ACHN (cell line): ENCODE results near the gene GALNT14.

Experiments
- DNase-seq: peaks from one replicate; pipeline ENCODE4 v3.0.0-alpha.2; 2015
- in situ Hi-C: cut with HindIII; loops from 2 replicates; pipeline ENCODE4 v1.10.0; 2017; ENCODE audit warnings: low sequenced_read_pairs, low pct_ligation_motif_present, low pct_unique_long_range_greater_than_20kb

GALNT14 gene

DNA sequence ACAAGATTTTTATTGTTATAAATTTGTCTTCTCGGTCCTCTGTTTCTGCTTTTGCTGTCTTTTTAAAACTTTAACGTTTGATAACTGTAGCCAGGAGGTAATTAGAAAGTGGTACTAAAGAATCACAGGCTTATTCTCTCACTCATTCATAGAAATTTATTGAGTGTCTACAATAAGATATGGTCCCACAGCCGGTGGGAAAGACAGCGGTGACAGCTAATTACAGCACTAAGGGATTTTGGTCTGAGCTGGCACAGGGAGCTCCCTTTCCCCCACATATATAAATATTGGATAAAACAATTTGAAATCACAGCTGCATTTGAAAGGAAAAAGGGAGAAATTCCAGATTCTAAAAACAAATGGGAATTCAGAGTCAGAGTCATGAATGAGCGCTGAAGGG lies 237.9 kb downstream of the GALNT14 start:
- DNase-seq: no peak

DNA sequence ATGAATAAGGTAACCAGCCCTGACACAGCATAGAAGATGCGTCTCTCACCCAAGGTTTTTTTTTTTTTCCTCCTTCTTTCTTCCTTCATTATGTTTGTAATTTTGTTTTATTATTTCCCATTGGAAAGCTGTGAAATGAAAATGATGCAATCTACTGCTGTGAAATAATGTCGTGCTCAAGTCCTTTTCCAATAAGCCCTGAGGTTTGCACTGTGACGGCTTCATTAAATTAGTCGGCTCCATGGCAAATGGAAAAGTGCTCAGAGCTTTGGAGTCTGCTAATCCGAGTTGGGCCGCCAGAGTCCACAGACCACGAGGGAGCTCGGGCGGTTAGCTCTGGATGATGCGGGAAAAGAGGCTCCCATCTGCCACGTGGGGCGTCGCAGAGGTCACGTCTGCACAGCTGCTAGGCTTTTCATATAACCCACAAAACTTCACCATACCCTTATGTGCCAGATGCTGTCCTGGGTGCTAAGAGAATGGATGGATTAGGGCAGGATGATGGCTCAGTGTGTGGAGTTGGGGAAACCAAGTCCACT lies 238.7 kb downstream of the GALNT14 start:
- in situ Hi-C loops: no loop called here

More for the DNA sequence above, 237.9 kb downstream of the GALNT14 start:
- in situ Hi-C loops: no loop called here

DNA sequence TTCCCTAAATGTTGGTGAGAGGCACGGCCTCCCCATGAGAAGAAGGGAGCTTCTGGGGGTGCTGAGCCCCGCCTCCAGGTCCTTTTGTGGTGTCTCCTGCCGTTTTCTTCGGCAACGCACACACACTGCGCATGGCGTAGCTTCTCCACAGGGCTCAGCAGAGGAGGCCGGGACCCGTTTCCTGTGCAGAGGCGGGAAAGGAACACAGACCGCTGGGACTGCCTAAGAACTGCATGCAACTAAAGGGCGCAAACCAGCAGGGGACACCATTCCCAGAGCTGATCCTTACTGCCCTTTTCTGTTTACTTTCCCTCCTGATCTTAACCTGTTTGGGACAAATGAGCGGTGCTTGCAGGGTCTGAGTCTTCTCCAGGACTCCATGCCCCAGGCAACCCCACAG lies 240.7 kb downstream of the GALNT14 start:
- in situ Hi-C loops: no loop called here

More for the DNA sequence above, 238.7 kb downstream of the GALNT14 start:
- no peak for DNase-seq

DNA sequence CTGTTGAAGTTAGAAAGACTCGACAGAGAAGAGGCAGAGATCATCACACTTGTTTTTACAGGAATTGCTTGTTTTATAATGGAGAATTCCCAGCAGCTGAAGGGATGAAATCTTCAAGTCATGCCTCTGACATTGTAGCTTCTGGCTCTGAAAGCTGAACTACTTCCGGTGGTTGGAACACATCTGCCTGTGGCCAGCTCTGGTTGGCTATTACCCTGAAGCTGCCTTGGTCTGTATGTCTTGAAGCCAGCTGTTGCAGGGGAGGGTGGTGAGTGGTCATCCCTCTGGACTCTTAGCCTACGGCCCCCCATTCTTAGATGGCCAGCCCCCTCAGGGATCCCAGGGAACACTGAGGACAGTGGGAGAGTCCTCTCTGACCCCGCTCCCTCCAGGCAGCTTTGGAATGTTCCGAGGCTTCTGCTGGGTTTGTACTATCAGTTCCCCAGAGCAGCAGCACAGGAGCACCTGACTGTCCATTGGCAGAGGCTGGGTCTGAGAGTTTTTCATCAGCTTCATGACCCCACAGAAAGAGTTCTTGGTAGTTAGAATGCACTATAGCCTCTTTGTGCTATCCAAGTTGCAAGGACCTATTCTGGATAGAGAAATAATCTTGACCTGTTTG lies 243.6 kb downstream of the GALNT14 start:
- DNase-seq: no peak
- in situ Hi-C loops: no loop called here

More for the DNA sequence above, 240.7 kb downstream of the GALNT14 start:
- no peak for DNase-seq

DNA sequence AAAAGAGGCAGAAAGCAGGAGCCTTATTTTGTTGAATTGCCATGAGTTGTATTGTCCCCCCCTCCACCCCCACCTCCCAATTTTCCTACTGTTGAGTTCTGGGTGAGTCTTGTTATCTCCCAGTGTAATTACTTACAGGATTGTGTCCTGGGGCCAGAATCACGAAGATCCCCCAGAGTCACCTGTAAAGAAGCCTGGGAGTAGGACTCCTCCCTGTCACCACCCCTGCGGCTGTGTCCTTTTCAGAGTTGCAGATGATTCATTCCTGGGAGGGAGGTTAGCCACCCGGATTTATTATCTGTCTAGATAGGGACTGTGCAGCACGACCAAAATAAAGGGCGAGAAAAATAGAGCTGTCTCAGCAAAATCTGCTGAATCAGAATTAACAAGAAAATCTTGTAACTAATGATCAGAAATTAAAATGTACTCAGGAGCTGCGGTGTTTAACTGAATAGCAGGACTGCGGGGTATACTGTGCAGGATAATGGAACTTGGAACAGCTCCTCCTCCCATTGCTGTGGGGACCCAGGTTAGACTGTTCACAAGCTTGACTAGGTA lies 249.3 kb downstream of the GALNT14 start:
- no peak for DNase-seq
- in situ Hi-C loops: no loop called here

DNA sequence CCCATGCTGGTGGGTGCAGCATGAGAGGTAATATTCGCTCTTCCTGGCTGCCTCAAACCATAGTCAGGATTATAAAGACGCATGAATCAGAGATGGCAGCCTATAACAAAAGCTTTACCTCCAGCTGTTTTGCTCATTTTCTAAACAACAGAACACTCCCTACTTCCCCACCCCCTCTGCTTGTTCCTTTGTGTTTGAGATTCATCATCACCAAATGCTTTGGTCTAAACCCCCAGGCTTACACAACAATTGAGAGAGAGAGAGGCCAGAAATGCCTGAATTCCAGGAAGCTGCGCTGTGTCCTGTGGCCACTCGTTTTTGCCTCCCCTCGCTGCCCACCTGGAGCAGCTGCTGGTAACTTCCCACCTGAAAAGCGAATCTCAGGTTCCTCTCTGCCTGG lies 252.2 kb downstream of the GALNT14 start:
- in situ Hi-C loops: no loop called here
- DNase-seq: no peak

DNA sequence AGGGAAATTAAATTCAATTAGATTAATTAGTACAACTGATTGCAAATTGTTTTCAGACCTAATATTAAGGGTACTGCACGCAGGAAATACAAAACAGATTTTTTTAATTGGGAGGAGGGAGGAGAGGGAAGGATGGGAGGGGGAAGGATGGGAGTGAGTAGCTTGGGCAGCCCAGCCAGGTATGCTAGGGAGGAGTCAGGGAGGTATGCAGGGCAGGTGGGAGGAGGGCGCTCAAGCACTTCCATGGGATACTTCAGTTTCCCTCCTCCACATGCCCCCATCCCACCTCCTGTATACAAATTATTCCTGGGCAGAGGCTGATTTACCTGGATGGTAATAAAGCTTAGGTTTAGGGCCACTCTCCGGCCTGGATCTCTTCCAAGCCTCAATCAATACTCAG lies 254.4 kb downstream of the GALNT14 start:
- in situ Hi-C loops: no loop called here
- DNase-seq: no peak

DNA sequence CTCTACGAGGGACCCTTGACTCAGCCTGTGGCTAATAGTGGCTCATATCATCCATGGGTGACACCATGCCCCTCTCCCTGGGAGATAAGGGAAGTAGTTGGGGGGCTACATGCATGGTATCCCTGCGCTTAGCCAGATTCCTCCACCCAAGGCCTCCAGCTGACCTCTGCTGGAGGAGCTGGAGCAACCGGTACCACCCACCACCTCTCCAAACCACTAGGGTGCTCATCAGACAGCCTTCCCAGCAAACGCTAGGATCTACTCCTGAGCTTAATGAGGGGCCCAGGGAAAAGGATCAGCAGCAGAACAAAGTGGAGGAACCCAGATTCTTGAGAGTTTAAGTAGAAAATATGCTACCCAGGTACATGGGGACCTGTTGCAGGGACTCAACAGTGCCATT lies 255.1 kb downstream of the GALNT14 start:
- DNase-seq: no peak

DNA sequence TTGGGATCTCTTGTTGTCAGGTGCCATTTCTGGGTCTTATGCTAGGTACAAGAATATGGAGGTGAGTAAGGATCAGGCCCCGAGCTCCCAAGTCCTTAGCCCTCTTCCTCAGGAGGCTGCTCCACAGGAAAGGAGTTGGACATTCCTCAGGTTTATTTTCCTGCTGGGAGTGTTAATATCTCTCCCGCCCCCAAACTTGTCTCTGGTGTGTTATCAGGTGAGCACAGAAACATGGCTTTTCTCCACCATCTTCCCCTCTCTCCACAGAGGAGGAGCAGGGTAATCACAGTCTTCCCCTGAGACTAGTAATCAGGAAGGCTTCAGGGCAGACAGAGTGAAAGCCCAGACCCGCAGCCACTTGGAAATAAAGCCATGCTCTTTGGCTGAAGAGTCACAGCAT lies 257.7 kb downstream of the GALNT14 start:
- DNase-seq: no peak
- in situ Hi-C loops: no loop called here

More for the DNA sequence above, 255.1 kb downstream of the GALNT14 start:
- in situ Hi-C loops: no loop called here

DNA sequence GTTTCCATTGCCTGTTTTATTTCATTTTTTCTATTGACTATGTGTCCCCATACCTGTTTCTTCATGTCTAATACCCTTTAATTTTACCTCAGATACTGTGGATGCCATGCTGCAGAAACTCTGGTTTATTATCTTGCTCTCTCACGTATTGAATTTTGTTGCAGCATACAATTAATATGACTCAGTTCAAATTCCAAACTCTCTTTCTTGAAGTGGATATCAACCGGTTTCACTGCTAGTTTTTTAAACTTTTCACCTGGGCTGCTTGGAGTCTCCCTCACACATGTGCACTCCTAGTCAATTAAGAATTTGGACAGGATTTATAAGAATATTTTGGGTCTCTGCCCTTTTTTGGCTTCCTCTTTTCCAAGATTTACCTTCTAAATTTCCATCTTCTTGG lies 260.4 kb downstream of the GALNT14 start:
- no peak for DNase-seq
- in situ Hi-C loops: no loop called here

DNA sequence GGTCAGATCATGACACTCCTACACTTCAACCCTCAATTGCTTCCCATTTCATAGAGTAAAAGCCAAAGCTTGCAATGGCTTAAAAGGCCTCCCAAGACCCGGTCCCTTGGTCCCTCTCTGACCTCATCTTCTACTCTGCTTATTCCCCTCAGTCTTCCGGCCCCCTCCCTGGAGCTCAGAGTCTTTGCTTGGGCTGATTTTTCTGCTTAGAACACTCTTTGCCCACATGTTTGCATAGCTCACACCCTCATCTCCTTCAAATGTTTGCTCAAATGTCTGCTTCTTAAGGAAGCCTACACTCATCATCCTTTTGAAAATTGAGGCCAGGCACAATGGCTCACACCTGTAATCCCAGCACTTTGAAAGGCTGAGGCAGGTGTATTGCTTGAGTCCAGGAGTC lies 265.4 kb downstream of the GALNT14 start:
- no peak for DNase-seq

DNA sequence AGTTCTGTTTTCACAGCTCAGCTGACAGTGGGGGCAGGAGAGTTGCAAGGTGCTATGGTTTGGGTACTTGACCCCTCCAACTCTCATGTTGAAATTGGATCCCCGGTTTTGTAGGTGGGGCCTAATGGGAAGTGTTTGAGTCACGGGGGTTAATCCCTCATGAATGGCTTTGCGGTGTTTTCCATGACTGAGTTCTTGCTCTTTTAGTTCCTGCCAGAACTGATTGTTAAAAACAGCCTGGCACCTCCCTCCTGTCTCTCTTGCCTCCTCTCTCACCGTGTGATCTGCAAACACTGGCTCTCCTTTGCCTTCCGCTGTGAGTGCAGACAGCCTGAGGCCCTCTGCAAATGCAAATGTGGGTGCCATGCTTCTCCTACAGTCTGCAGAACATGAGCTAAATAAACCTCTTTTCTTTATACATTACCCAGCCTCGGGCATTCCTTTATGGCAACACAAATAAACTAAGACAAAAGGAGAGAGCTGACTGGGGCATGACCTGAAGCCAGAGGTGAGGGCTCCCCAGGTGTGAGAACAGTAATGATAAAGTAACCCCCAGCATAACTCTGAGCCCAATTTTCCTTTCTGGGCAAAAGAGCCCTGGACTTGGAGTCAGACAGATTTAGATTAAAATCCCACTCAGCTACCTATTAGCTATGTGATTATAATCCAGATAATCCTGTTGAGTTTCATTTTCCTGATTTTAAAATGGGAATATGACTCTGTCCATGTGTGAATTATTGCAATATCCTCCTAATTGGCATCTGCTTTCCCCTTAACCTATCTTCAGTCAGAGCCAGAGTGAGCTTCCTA lies 266.1 kb downstream of the GALNT14 start:
- DNase-seq: peak; percentile 60
- in situ Hi-C loops: no loop called here

More for the DNA sequence above, 265.4 kb downstream of the GALNT14 start:
- in situ Hi-C loops: no loop called here

DNA sequence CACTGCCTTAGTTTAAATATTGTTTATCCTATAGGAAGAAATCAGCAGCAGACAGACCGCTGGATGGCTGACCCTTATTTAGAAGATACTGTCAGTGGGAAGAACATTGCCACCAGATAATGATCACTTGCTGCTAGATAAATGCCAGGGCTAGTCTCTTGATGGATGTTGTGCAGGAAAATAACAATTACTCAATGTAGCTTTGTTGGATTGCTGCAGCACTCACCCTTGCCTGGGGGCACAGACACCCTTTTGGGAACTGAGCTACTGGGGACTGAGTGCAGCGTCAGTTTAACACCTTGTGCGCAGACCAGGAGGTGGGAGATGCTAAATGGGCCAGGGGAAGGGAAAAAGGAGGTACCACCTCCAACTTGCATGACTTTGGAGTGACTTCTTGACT lies 266.8 kb downstream of the GALNT14 start:
- in situ Hi-C loops: no loop called here
- no peak for DNase-seq

DNA sequence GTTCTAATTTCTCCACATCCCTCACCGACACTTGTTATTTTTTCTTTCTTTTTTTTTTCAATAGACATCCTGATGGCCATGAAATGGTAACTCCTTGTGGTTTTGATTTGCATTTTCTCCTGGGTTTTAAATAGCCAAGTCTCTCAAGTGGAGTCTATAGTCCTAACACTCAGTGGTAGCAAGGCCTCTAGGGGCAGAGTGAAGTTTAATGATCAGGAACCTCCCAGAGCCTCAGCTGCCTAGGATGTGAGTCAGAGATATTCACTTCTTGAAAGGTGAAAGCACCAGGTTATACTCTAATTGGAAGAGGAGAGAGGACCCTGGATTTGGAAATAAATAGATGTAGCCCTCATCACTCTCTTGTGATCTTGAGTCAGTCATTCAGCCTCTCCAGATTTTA lies 268.3 kb downstream of the GALNT14 start:
- in situ Hi-C loops: no loop called here
- peak; percentile 52 for DNase-seq

DNA sequence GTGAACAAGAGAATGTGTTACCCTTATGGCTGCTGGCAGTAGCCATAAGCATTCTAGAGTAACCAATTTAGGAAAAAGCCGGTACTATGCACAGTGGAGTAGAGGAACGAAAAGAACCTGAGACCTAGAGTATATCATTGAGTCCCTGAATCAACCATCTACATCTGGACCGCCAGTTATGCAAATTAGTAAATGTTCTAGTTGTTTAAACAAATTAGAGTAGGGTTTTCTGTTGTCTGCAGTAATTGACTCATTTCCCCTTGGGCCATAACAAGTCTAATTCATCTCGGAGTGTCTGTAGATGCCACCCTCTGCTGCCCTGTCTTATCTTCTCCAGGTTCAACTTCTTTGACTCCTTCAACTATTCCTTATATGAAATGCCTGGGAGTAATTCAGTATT lies 270.9 kb downstream of the GALNT14 start:
- DNase-seq: no peak
- in situ Hi-C loops: no loop called here

DNA sequence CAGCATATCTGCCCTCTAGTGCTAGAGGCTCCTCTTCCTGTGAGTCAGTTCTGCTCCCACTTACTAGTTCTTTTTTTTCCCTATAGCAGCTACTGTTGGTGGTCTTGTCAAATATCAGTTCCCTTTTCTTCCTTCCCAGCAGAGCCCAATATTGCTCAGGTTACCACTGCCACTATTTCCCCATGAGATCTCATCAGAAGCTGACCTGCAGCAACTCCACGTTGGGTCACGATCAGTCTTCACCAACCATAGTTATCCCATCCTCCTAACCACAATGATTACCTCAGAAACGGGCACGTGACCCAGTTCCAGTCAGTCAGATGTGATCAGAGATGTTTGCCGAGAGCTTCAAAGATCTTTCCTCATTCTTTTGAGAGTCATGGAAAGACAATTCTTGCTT lies 271.3 kb downstream of the GALNT14 start:
- DNase-seq: no peak

DNA sequence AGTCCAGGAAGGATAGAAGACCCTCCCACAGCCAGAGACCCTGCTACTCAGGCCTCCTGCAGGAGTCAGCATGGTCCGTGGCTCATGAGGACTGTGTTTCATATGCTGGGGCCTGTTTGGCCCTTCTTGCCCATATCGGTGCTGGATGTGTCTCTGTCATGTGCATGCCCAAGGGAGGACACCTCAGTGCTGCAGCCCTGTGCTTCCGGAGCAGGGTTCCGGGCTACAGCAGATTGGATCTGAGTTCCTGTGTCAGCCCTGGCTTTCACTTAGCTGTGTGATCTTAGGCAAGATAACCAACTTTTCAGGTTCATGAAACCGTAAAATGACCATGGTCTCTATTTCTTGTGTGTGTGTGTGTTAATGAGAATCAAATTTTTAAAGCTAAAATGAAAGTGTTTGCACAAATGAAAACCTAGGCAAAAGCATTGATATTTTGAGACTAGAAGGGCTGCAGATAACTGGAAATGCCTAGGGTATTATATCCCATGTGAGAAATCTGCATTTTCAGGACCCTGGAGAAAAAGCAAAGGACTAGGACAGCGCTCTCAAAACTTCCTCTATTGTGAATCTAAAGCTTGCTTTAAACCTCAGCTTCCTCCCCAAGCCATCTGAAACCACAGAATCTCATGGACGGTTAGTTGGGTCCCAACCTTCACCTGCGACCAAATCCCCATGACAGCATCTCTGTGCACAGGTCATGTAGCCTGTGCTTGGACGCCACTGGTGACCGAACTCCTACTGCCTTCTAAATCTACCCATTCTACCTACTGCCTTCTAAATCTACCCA lies 272.2 kb downstream of the GALNT14 start:
- in situ Hi-C loops: no loop called here
- no peak for DNase-seq

More for the DNA sequence above, 271.3 kb downstream of the GALNT14 start:
- in situ Hi-C loops: no loop called here

DNA sequence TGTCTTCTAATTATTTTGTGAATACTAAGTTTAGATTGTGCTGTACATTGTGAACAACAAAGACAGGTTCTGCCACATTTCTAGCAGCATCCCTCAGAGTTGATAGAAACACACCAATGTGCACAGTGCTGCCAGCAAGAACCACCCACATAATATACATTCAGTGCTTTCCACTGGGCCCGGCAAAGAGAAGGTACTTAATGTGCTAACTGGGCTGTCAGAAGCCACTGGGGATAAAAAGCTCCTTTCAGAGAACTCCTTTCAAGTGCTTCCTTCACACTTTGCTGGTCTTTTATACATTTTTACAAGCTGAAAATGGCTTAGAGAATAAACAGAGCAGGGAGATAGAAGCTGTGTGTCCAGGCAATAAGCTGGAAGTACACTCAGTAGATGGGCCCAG lies 273.0 kb downstream of the GALNT14 start:
- in situ Hi-C loops: no loop called here
- no peak for DNase-seq
